ENCODE results near the gene PKDREJ.

DNA sequence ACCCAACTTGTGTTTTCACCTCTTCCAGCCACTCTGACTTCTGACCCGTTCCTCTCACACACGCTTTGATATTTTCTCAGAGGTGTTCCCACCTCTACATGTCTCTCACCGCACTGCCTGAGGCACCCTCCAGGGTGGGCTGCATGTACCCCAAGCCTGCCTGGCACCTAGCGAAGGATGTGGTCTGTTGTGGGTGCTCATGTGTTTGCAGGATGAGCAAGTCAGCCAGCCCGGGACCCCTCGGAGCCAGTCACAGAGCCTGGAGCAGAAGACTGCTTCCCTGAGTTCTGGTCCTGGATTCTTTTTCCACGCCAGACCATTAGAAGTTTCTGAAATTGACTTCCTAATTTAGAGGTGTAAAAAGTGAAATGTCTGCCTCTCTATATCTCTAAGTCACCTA, 37.3 kb upstream of the PKDREJ start:
- TF ChIP-seq, protein P1, sequence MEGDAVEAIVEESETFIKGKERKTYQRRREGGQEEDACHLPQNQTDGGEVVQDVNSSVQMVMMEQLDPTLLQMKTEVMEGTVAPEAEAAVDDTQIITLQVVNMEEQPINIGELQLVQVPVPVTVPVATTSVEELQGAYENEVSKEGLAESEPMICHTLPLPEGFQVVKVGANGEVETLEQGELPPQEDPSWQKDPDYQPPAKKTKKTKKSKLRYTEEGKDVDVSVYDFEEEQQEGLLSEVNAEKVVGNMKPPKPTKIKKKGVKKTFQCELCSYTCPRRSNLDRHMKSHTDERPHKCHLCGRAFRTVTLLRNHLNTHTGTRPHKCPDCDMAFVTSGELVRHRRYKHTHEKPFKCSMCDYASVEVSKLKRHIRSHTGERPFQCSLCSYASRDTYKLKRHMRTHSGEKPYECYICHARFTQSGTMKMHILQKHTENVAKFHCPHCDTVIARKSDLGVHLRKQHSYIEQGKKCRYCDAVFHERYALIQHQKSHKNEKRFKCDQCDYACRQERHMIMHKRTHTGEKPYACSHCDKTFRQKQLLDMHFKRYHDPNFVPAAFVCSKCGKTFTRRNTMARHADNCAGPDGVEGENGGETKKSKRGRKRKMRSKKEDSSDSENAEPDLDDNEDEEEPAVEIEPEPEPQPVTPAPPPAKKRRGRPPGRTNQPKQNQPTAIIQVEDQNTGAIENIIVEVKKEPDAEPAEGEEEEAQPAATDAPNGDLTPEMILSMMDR (IDR thresholded peaks at IDR 0.05): no peak
- TF ChIP-seq POLR2A (IDR thresholded peaks at IDR 0.05): no peak
- no peak for TF ChIP-seq POLR2AphosphoS5 (IDR thresholded peaks at IDR 0.05)

Measured in prostate gland (tissue), 2 donors.